ENCODE measurements around the gene EXTL1. TPM values are rescaled to one million over a fixed set of nuclear protein-coding genes. Genes with fewer than 3 reads are reported as not detected.

The EXTL1 gene
- total and polyA plus RNA-seq, 2 donors (not counting 3 experiments of a cell fraction or from before 2014, with no cell fraction given), result not detected

- H3K27ac ChIP-seq (ENCODE audit: insufficient read depth, low read depth, low read length), result no peak overlapping the region
- no peaks in the 10 kb centered on the region for H3K79me2 ChIP-seq (ENCODE audit: control insufficient read depth, insufficient read depth, low read length)
- no peak overlapping the region for H3K4me3 ChIP-seq (replicated peaks in 1 of 3; ENCODE audit: insufficient read depth in 1 of 3, low read depth in 1 of 3, low read length in 3 of 3)
- no peak for DNase-seq (ENCODE audit: low read depth, low spot score)
- H3K4me1 ChIP-seq (ENCODE audit: control insufficient read depth, extremely low read depth, insufficient read depth, low read length), result no peaks in the 10 kb centered on the region
- ChIA-PET CTCF (interaction anchor here (0.7 to 1.6 kb wide), 3 partner anchors 18 to 401 kb away, joined by 3 to 5 read pairs (median 3); partner anchors contain the start of gene PAFAH2), POLR2A (no interaction called here)
- no peaks in the 10 kb centered on the region for H3K9me3 ChIP-seq (replicated peaks; ENCODE audit: control insufficient read depth, insufficient read depth, low read length)
- no peak for TF ChIP-seq EZH2 (IDR thresholded peaks at IDR 0.05; ENCODE audit: borderline replicate concordance, low read depth, low read length, severe bottlenecking)
- H3K9me1 ChIP-seq (replicated peaks; ENCODE audit: control insufficient read depth, extremely low read depth, insufficient read depth, low read length), result no peaks in the 10 kb centered on the region
- BruUV-seq (replicated peaks), result no TSS peak
- peaks cover 2 to 3% of the 10 kb centered on the region in 2 experiments for H3K27me3 ChIP-seq (ENCODE audit: control insufficient read depth in 2 of 2, insufficient read depth in 2 of 2, low read length in 2 of 2)
- dilution Hi-C loops (cut with MboI; ENCODE audit: extremely low pct_ligation_motif_present, low sequenced_read_pairs) (no loop called here), intact Hi-C loops (cut with micrococcal nuclease) (no loop called here)
- H2AFZ ChIP-seq (ENCODE audit: low read depth, low read length), result no peak overlapping the region
- H4K20me1 ChIP-seq (replicated peaks; ENCODE audit: control insufficient read depth, extremely low read depth, insufficient read depth, low read length), result no peaks in the 10 kb centered on the region
- FAIRE-seq, result no peak
- no peaks in the 10 kb centered on the region for H3K36me3 ChIP-seq (ENCODE audit: control insufficient read depth in 2 of 2, extremely low read depth in 1 of 2, insufficient read depth in 2 of 2, low read length in 2 of 2)
- H3K4me2 ChIP-seq (ENCODE audit: insufficient read depth, low read length), result no peak overlapping the region
- no peak overlapping the region for H3K9ac ChIP-seq (replicated peaks; ENCODE audit: extremely low read depth, insufficient read depth, low read length)
These were observed 5.2 kb upstream of the EXTL1 start for GRCh38 chr1:26016258-26016952.

- no peaks in the 10 kb centered on the region for H3K9me3 ChIP-seq (replicated peaks; ENCODE audit: control insufficient read depth, insufficient read depth, low read length)
- H2AFZ ChIP-seq (ENCODE audit: low read depth, low read length), result no peak overlapping the region
- no peaks in the 10 kb centered on the region for H3K9me1 ChIP-seq (replicated peaks; ENCODE audit: control insufficient read depth, extremely low read depth, insufficient read depth, low read length)
- no peaks in the 10 kb centered on the region for H4K20me1 ChIP-seq (replicated peaks; ENCODE audit: control insufficient read depth, extremely low read depth, insufficient read depth, low read length)
- no peak overlapping the region for H3K4me3 ChIP-seq (replicated peaks in 1 of 3; ENCODE audit: insufficient read depth in 1 of 3, low read depth in 1 of 3, low read length in 3 of 3)
- no TSS peak for BruUV-seq (replicated peaks)
- H3K4me2 ChIP-seq (ENCODE audit: insufficient read depth, low read length), result no peak overlapping the region
- DNase-seq (ENCODE audit: low read depth, low spot score) (no peak), FAIRE-seq (no peak)
- intact Hi-C loops (cut with micrococcal nuclease), result no loop called here
- dilution Hi-C loops (cut with MboI; ENCODE audit: extremely low pct_ligation_motif_present, low sequenced_read_pairs), result no loop called here
- TF ChIP-seq GATA2 (IDR thresholded peaks at IDR 0.05; ENCODE audit: insufficient read depth, insufficient read length, low read depth, low read length) (no peak), MYC (IDR thresholded peaks at IDR 0.05; ENCODE audit: low read depth, low read length) (no peak), POLR2AphosphoS5 (IDR thresholded peaks at IDR 0.05; ENCODE audit: insufficient read depth, low read depth, low read length) (no peak), JUN (IDR thresholded peaks at IDR 0.05; ENCODE audit: borderline replicate concordance, insufficient read depth, insufficient read length, low read depth) (no peak), POLR2A (IDR thresholded peaks at IDR 0.05; ENCODE audit: low read depth, low read length) (no peak)
- POLR2A ChIA-PET, result no interaction called here
- H3K4me1 ChIP-seq (ENCODE audit: control insufficient read depth, extremely low read depth, insufficient read depth, low read length), result no peaks in the 10 kb centered on the region
- H3K9ac ChIP-seq (replicated peaks; ENCODE audit: extremely low read depth, insufficient read depth, low read length), result no peak overlapping the region
- peaks cover 2 to 4% of the 10 kb centered on the region in 2 experiments for H3K27me3 ChIP-seq (ENCODE audit: control insufficient read depth in 2 of 2, insufficient read depth in 2 of 2, low read length in 2 of 2)
- no peaks in the 10 kb centered on the region for H3K79me2 ChIP-seq (ENCODE audit: control insufficient read depth, insufficient read depth, low read length)
- H3K36me3 ChIP-seq (ENCODE audit: control insufficient read depth in 2 of 2, extremely low read depth in 1 of 2, insufficient read depth in 2 of 2, low read length in 2 of 2), result no peaks in the 10 kb centered on the region
- CTCF ChIA-PET, result interaction anchor here (0.7 to 1.6 kb wide), 3 partner anchors 17 to 400 kb away, joined by 3 to 5 read pairs (median 3); partner anchors contain the start of gene PAFAH2
- no peak overlapping the region for H3K27ac ChIP-seq (ENCODE audit: insufficient read depth, low read depth, low read length)
These were observed 4.5 kb upstream of the EXTL1 start for GRCh38 chr1:26016953-26017545.
